Lower lobe of right lung (tissue), 2 donors: ENCODE results near the gene ADRB2. TPM values are rescaled to one million over a fixed set of nuclear protein-coding genes. Genes with fewer than 3 reads are reported as not detected.
A peak's percentile ranks its signal among the peaks of the same experiment; 100 is the strongest.

Experiments
- ATAC-seq, 2 donors: fragments of 200-7000 bp; cut with Tn5 transposase; one replicate each; pipeline ENCODE4 v1.9.1; 2020 to 2022; ENCODE audit warnings: mild to moderate bottlenecking in 2 of 2, moderate library complexity in 2 of 2
- DNase-seq: peaks from one replicate; pipeline ENCODE4 v3.0.0-alpha.2; 2020
- H3K27ac ChIP-seq: fragments of 200-600 bp; one replicate; pipeline ENCODE4 v1.8.0; 2022
- H3K27me3 ChIP-seq: fragments of 200-600 bp; one replicate; pipeline ENCODE4 v1.8.0; 2022; ENCODE audit warnings: low read depth
- H3K36me3 ChIP-seq: fragments of 200-600 bp; one replicate; pipeline ENCODE4 v1.8.0; 2022; ENCODE audit warnings: mild to moderate bottlenecking
- H3K4me1 ChIP-seq: fragments of 200-600 bp; one replicate; pipeline ENCODE4 v1.8.0; 2022
- H3K4me3 ChIP-seq: fragments of 200-600 bp; one replicate; pipeline ENCODE4 v1.8.0; 2022; ENCODE audit warnings: mild to moderate bottlenecking
- H3K9me3 ChIP-seq: fragments of 200-600 bp; one replicate; pipeline ENCODE4 v1.8.0; 2022
- intact Hi-C: fragments of 100-400 bp; cut with DNase I; formaldehyde crosslinking; loops from one replicate; pipeline ENCODE4 v1.11.0; 2022
- long read RNA-seq: library from polyadenylated mRNA; unstranded; transcript quantifications from one replicate; pipeline ENCODE4 v2.0.0, GENCODE V29; 2021
- total RNA-seq: library from RNA; stranded (reverse); fragmentation: NEBNext Ultra II Directional; extraction: Animal tissue kit (Norgen Biotek cat#: 25700); gene quantifications from one replicate; pipeline ENCODE4 v1.2.1, GENCODE V29; 2021
- TF ChIP-seq, protein P1 (sequence below): fragments of 200-600 bp; IDR thresholded peaks from one replicate; pipeline ENCODE4 v1.8.0; 2022; ENCODE audit warnings: antibody characterized with exemption, mild to moderate bottlenecking
- donor health status: DM: no; HTN: yes; CAD: no; lungs with severe emphysema.

Gene ADRB2
- 26.4 TPM for total RNA-seq
- long read RNA-seq, transcript ADRB2-201 (1 exons, 3,443 nt), result major isoform, 82 of 94 reads
- long read RNA-seq, partial matches to known transcripts, result 5 of 94 reads
- long read RNA-seq, other reads (novel, unspliced or antisense), result 7 of 94 reads

DNA sequence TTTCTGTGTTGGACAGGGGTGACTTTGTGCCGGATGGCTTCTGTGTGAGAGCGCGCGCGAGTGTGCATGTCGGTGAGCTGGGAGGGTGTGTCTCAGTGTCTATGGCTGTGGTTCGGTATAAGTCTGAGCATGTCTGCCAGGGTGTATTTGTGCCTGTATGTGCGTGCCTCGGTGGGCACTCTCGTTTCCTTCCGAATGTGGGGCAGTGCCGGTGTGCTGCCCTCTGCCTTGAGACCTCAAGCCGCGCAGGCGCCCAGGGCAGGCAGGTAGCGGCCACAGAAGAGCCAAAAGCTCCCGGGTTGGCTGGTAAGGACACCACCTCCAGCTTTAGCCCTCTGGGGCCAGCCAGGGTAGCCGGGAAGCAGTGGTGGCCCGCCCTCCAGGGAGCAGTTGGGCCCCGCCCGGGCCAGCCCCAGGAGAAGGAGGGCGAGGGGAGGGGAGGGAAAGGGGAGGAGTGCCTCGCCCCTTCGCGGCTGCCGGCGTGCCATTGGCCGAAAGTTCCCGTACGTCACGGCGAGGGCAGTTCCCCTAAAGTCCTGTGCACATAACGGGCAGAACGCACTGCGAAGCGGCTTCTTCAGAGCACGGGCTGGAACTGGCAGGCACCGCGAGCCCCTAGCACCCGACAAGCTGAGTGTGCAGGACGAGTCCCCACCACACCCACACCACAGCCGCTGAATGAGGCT, at the start of gene ADRB2:
TSS of gene ADRB2 (plus strand) at position 559 of the 686 bp plus-strand sequence. CDS start 221 bp downstream, outside the sequence.
- peak; percentile 96 to 98 for ATAC-seq
- Histone ChIP-seq H3K27ac (peak within 1 kb of the TSS; percentile 94), H3K4me3 (peak within 1 kb of the TSS; percentile 71), H3K9me3 (no peaks in the 10 kb centered on the region), H3K27me3 (no peaks in the 10 kb centered on the region), H3K36me3 (no peaks in the 10 kb centered on the region), H3K4me1 (peaks cover 40% of the 10 kb centered on the region)
- intact Hi-C loops, result no loop called here
- TF ChIP-seq, protein P1, sequence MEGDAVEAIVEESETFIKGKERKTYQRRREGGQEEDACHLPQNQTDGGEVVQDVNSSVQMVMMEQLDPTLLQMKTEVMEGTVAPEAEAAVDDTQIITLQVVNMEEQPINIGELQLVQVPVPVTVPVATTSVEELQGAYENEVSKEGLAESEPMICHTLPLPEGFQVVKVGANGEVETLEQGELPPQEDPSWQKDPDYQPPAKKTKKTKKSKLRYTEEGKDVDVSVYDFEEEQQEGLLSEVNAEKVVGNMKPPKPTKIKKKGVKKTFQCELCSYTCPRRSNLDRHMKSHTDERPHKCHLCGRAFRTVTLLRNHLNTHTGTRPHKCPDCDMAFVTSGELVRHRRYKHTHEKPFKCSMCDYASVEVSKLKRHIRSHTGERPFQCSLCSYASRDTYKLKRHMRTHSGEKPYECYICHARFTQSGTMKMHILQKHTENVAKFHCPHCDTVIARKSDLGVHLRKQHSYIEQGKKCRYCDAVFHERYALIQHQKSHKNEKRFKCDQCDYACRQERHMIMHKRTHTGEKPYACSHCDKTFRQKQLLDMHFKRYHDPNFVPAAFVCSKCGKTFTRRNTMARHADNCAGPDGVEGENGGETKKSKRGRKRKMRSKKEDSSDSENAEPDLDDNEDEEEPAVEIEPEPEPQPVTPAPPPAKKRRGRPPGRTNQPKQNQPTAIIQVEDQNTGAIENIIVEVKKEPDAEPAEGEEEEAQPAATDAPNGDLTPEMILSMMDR, result peak; percentile 16
- DNase-seq, result peak; percentile 98

DNA sequence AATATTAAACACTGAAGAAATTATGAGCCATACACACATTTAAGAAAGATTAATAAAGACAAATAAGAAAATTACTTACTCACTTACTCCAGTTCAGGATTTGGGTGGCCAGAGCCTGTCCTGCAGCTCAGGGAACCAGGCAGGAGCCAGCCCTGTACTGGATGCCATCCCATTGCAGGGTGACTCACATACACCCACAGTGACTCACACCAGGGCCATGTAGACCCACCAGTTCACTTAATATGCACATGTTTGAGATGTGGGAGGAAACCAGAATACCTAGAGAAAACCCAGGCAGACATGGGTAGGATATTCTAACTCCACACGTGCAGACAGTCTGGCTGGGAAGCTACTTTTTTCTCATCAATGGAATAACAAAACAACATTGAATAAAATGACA, 49.6 kb upstream of the ADRB2 start:
- Histone ChIP-seq H3K36me3 (no peaks in the 10 kb centered on the region), H3K9me3 (no peaks in the 10 kb centered on the region), H3K4me3 (no peak overlapping the region), H3K4me1 (no peaks in the 10 kb centered on the region), H3K27ac (no peak overlapping the region), H3K27me3 (no peaks in the 10 kb centered on the region)
- ATAC-seq, result peak; percentile 51 to 59
- no peak for DNase-seq
- intact Hi-C loops, result no loop called here
- TF ChIP-seq, protein P1, result no peak

DNA sequence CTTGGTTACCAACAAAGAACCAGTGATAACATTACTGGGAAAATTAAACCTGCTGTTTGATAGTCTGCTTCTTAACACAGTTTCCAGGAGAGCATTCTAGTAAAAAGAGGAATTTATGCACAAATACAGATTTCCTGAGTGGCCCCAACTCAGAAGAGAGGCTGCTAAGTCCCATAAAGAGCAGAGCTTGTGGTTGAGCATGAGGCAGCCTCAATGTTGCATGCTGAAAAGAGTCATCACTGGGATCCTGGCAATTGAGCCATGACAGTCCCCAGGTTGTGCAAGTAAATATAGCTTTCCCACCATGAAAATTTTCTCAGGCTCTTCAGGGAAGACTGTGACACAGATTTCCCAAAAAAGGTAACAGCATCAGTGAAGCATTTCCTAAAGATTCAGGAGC, 47.5 kb upstream of the ADRB2 start:
- Histone ChIP-seq H3K27me3 (no peaks in the 10 kb centered on the region), H3K9me3 (no peaks in the 10 kb centered on the region), H3K4me1 (no peaks in the 10 kb centered on the region), H3K27ac (no peak overlapping the region), H3K4me3 (no peak overlapping the region), H3K36me3 (no peaks in the 10 kb centered on the region)
- ATAC-seq (no peak), DNase-seq (no peak)
- intact Hi-C loops, result no loop called here
- TF ChIP-seq, protein P1, result no peak

DNA sequence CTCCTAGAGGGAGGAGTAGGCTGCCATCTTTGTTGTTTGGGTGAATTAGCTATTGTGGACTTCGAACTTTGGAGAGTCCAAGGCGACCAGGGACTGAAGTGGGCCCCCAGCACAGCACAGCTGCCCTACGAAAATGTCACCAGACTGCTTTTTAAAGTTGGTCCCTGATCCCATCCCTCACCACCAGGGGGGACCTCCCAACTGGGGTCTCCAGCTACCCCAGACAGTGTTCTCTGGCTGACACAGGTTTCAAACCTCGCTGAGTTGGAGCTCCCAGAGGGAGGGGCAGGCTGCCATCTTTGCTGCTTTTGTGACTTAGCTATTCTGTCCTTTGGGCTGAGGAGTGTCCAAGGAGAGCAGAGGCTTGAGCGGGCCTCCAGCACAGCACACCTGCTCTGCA, 45.7 kb upstream of the ADRB2 start:
- Histone ChIP-seq H3K27me3 (no peaks in the 10 kb centered on the region), H3K4me3 (no peak overlapping the region), H3K27ac (no peak overlapping the region), H3K9me3 (no peaks in the 10 kb centered on the region), H3K4me1 (no peaks in the 10 kb centered on the region), H3K36me3 (no peaks in the 10 kb centered on the region)
- ATAC-seq (no peak), DNase-seq (no peak)
- intact Hi-C loops, result no loop called here
- TF ChIP-seq, protein P1, result no peak

DNA sequence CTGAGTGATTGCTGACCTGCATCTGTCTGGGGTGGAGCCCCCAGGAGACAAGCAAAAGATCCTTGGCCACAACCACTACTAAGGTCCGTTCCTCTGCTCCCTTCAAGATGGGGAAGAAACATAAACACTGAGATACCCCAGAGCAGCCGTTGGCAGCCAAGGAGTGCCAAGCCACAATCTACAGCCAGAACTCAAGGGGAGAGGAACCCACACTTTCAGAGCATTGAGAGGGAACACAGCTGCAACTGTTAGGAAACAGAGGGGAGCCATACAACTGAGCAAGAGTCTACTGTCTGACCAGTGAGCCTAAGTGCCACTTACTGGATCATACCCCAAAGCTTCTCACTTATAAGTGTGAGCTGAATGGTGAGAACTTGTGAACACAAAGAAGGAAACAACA, 44.6 kb upstream of the ADRB2 start:
- intact Hi-C loops, result no loop called here
- Histone ChIP-seq H3K4me3 (no peak overlapping the region), H3K27ac (no peak overlapping the region), H3K4me1 (no peaks in the 10 kb centered on the region), H3K27me3 (no peaks in the 10 kb centered on the region), H3K9me3 (no peaks in the 10 kb centered on the region), H3K36me3 (no peaks in the 10 kb centered on the region)
- ATAC-seq (no peak), DNase-seq (no peak)
- TF ChIP-seq, protein P1, result no peak
